WERI-Rb-1 (cell line): ENCODE measurements around the gene CTDP1.
"Not testable (repeated sequence)": the region's sequence is repeated elsewhere in the genome, so short reads cannot be mapped to it uniquely, and the experiment has no call there.

Source experiments
- DNase-seq: peaks from one replicate; pipeline ENCODE4 v3.0.0-alpha.2; 2020
- H3K27ac ChIP-seq: fragments of 250-450 bp; sonication (Bioruptor Pico); 2 replicates; pipeline ENCODE4 v1.5.1; 2020; ENCODE audit warnings: mild to moderate bottlenecking, moderate library complexity
- H3K27me3 ChIP-seq: fragments of 250-450 bp; sonication (Bioruptor Pico); 2 replicates; pipeline ENCODE4 v1.5.1; 2021; ENCODE audit warnings: mild to moderate bottlenecking, low read depth, moderate library complexity; ENCODE audit not compliant: insufficient read depth, severe bottlenecking
- H3K36me3 ChIP-seq: fragments of 250-450 bp; sonication (Bioruptor Pico); 2 replicates; pipeline ENCODE4 v1.5.1; 2020; ENCODE audit warnings: mild to moderate bottlenecking, moderate library complexity
- H3K4me3 ChIP-seq: 2 replicates; pipeline ENCODE4 v1.5.1; 2011; ENCODE audit warnings: low read depth, mild to moderate bottlenecking, control low read depth, low read length
- H3K9me3 ChIP-seq: fragments of 250-450 bp; sonication (Bioruptor Pico); 2 replicates; pipeline ENCODE4 v1.5.1; 2021; ENCODE audit warnings: mild to moderate bottlenecking, moderate library complexity; ENCODE audit not compliant: severe bottlenecking
- TF ChIP-seq, protein P1 (sequence below): IDR thresholded peaks from 2 replicates; pipeline ENCODE4 v1.5.1; 2011; ENCODE audit warnings: low read depth, mild to moderate bottlenecking, control low read depth, inconsistent platforms, low read length

The CTDP1 gene

DNA sequence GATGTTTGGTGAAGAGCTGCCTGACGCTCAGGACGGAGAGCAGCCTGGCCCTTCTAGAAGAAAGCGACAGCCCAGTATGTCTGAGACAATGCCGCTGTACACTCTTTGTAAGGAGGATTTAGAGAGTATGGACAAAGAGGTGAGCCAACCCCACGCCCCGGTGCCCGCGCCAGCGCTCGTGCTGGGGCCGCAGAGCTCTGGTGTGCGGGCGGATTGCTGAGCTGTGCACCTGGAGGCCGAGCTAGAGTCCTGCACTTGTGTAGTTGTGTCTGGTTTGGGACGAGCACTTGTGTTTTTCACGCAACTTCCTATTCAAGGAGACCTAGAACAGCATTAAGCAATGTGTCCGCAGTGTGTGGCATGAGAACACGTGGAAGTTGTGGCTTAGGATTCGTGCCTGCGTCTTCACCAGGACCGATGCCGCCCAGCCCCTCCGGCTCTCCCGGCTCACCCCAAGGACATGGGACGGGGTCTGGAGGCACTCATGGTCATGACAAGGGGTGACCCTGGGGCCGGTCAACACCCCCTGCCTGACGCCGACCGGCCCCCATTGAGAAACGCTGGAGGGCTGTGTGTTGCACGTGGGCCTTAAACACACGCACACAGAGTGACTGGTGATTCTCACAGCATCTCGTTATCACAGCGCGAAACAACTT is 49.5 kb downstream of the CTDP1 start:
- H3K4me3 ChIP-seq, result no peak overlapping the region
- no peak overlapping the region for H3K27ac ChIP-seq
- TF ChIP-seq, protein P1, sequence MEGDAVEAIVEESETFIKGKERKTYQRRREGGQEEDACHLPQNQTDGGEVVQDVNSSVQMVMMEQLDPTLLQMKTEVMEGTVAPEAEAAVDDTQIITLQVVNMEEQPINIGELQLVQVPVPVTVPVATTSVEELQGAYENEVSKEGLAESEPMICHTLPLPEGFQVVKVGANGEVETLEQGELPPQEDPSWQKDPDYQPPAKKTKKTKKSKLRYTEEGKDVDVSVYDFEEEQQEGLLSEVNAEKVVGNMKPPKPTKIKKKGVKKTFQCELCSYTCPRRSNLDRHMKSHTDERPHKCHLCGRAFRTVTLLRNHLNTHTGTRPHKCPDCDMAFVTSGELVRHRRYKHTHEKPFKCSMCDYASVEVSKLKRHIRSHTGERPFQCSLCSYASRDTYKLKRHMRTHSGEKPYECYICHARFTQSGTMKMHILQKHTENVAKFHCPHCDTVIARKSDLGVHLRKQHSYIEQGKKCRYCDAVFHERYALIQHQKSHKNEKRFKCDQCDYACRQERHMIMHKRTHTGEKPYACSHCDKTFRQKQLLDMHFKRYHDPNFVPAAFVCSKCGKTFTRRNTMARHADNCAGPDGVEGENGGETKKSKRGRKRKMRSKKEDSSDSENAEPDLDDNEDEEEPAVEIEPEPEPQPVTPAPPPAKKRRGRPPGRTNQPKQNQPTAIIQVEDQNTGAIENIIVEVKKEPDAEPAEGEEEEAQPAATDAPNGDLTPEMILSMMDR, result no peak
- no peaks in the 10 kb centered on the region for H3K27me3 ChIP-seq
- H3K36me3 ChIP-seq, result peaks cover 63% of the 10 kb centered on the region
- no peak for DNase-seq
- peaks cover 13% of the 10 kb centered on the region for H3K9me3 ChIP-seq

DNA sequence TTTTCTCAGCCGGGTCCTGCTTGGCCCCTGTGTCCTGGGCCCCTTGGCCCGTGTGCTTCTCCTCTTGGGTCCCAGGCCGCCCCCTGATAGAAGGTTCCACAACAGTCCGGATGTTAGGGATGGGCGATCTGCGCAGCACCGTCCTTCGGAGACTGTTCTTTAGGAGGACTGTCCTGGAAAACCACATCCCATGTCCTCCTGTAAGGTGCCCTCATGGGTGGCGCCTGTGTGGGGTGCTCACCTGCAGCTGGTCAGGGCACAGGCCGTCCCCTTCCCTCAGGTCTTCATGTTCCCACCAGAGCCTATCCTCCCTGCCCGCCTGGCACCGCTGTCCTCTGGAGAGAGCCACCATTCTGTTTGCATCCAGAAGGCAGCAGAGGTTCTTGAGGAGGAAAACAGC is 50.0 kb downstream of the CTDP1 start:
- no peak for DNase-seq

DNA sequence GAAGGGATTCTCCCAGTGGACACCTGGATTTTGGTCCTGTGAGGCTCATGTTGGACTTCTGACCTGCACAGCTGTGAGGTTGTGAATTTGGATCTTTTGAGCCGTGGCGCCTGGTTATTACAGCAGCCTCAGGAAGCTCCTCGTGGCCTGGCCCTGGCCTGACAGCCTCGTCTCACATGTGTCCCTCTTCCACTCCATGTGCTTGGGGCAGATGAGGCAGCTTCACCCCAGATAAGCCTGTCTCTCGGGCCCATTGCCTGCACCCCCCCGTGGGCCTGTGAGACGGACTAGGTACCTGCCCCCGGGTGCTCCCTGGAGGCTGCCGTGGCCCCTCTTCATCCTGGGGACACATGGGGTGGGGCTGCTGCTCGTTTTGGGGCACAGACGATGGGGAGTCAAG is 51.2 kb downstream of the CTDP1 start:
- Histone ChIP-seq H3K36me3 (peaks cover 71% of the 10 kb centered on the region), H3K9me3 (peaks cover 13% of the 10 kb centered on the region), H3K4me3 (no peak overlapping the region), H3K27me3 (no peaks in the 10 kb centered on the region), H3K27ac (no peak overlapping the region)
- no peak for DNase-seq
- TF ChIP-seq, protein P1, result no peak

More for the DNA sequence above, 50.0 kb downstream of the CTDP1 start:
- TF ChIP-seq, protein P1, result no peak
- no peak overlapping the region for H3K27ac ChIP-seq
- no peak overlapping the region for H3K4me3 ChIP-seq
- H3K36me3 ChIP-seq, result peaks cover 66% of the 10 kb centered on the region
- no peaks in the 10 kb centered on the region for H3K27me3 ChIP-seq
- peaks cover 13% of the 10 kb centered on the region for H3K9me3 ChIP-seq

DNA sequence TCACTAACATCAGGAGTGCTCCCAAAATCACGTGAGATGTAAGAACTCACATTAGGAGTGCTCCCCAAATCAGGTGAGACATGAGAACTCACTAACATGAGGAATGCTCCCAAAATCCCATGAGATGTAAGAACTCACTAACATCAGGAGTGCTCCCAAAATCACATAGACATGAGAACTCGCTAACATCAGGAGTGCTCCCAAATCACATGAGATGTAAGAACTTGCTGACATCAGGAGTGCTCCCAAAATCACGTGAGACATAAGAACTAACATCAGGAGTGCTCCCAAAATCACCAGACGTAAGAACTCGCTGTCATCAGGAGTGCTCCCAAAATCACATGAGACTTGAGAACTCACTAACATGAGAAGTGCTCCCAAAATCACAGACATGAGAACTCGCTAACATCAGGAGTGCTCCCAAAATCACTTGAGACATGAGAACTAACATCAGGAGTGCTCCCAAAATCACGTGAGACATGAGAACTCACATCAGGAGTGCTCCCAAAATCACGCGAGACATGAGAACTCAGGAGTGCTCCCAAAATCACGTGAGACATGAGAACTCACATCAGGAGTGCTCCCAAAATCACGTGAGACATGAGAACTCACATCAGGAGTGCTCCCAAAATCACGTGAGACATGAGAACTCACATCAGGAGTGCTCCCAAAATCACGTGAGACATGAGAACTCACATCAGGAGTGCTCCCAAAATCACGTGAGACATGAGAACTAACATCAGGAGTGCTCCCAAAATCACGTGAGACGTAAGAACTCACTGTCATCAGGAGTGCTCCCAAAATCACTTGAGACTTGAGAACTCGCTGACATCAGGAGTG is 52.5 kb downstream of the CTDP1 start:
- not testable (repeated sequence) for DNase-seq, H3K4me3 ChIP-seq, H3K27me3 ChIP-seq, H3K27ac ChIP-seq
- peaks cover 13% of the 10 kb centered on the region for H3K9me3 ChIP-seq
- H3K36me3 ChIP-seq, result peaks cover 79% of the 10 kb centered on the region

DNA sequence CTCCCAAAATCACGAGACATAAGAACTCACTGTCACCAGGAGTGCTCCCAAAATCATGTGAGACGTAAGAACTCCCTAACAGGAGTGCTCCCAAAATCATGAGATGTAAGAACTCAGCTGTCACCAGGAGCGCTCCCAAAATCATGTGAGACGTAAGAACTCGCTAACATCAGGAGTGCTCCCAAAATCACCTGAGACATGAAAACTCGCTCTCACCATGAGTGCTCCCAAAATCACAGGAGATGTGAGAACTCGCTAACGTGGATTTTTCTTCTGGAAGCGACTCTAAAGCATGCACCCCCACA is 53.1 kb downstream of the CTDP1 start:
- no peak overlapping the region for H3K4me3 ChIP-seq
- no peak for DNase-seq
- H3K36me3 ChIP-seq, result peaks cover 76% of the 10 kb centered on the region
- H3K9me3 ChIP-seq, result peaks cover 13% of the 10 kb centered on the region
- H3K27ac ChIP-seq, result no peak overlapping the region
- H3K27me3 ChIP-seq, result no peaks in the 10 kb centered on the region
- TF ChIP-seq, protein P1, result no peak

DNA sequence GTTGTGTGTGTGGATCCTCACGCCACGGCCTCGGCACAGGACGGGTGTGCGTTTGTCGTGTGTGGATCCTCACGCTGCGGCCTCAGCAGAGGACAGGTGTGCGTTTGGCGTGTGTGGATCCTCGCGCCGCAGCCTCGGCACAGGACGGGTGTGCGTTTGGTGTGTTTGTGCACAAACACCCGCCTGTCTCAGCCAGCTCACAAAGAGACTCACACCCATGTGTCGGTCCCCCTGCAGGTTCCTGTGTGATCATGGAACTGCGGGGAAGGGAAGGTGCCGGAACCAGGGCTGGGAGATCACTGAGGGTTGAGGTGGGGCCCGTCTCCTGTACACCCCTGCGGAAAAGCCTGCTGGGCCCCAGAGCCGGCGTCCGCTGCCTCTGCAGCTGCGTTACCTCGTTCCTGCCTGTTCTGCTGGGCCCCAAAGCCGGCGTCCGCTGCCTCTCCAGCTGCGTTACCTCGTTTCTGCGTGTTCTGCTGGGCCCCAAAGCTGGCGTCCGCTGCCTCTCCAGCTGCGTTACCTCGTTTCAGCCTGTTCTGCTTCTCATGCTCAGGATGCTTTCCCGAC is 53.6 kb downstream of the CTDP1 start:
- TF ChIP-seq, protein P1, result no peak
- Histone ChIP-seq H3K27me3 (no peaks in the 10 kb centered on the region), H3K36me3 (peaks cover 72% of the 10 kb centered on the region), H3K4me3 (no peak overlapping the region), H3K27ac (no peak overlapping the region), H3K9me3 (peaks cover 13% of the 10 kb centered on the region)
- no peak for DNase-seq
